WTC11 (cell line): Measurements from ENCODE around the gene FAM89B. TPM values are rescaled to one million over a fixed set of nuclear protein-coding genes. Genes with fewer than 3 reads are reported as not detected.
A peak's percentile ranks its signal among the peaks of the same experiment; 100 is the strongest.

Experiments used
- ATAC-seq: fragments of 200-7000 bp; cut with Tn5 transposase; 2 replicates; pipeline ENCODE4 v1.10.0; 2021; ENCODE audit warnings: mild to moderate bottlenecking, moderate library complexity
- CTCF ChIA-PET: fragments of 300-600 bp; sonication (Branson Sonifier 250); formaldehyde crosslinking; loops from one replicate; lab custom pipeline; 2021; ENCODE audit warnings: antibody characterized with exemption; lab: Charles Lee
- POLR2A ChIA-PET: fragments of 350-600 bp; sonication (Branson Sonifier 250); formaldehyde crosslinking; loops from one replicate; lab custom pipeline; 2021; ENCODE audit warnings: antibody characterized with exemption; lab: Charles Lee
- DNase-seq: peaks from one replicate; pipeline ENCODE4 v3.0.0; 2021; ENCODE audit warnings: low spot score
- H3K27ac Mint-ChIP-seq: 2 replicates; pipeline ENCODE4 v1.8.0; 2021; ENCODE audit warnings: mixed read lengths
- H3K27me3 Mint-ChIP-seq: 2 replicates; pipeline ENCODE4 v1.8.0; 2021; ENCODE audit warnings: low read depth, mild to moderate bottlenecking, moderate library complexity, mixed read lengths
- H3K36me3 Mint-ChIP-seq: 2 replicates; pipeline ENCODE4 v1.8.0; 2021; ENCODE audit warnings: mixed read lengths
- H3K4me1 Mint-ChIP-seq: 2 replicates; pipeline ENCODE4 v1.8.0; 2022; ENCODE audit warnings: mixed read lengths
- H3K4me3 Mint-ChIP-seq: 2 replicates; pipeline ENCODE4 v1.8.0; 2021; ENCODE audit warnings: mild to moderate bottlenecking, moderate library complexity, mixed read lengths
- H3K9me3 Mint-ChIP-seq: 2 replicates; pipeline ENCODE4 v1.8.0; 2021; ENCODE audit warnings: mixed read lengths
- AFF4 ChIP-seq: sonication (generic); formaldehyde crosslinking; IDR thresholded peaks from 2 replicates; pipeline ENCODE4 v1.8.1; 2023; ENCODE audit warnings: mild to moderate bottlenecking, missing genetic modification reagents, borderline replicate concordance
- ERG ChIP-seq: fragments of 250-450 bp; sonication (Bioruptor Pico); IDR thresholded peaks from 2 replicates; pipeline ENCODE4 v1.8.0; 2021; ENCODE audit warnings: mild to moderate bottlenecking
- ESRRA ChIP-seq: sonication (generic); formaldehyde crosslinking; IDR thresholded peaks from 2 replicates; pipeline ENCODE4 v1.8.1; 2022; ENCODE audit warnings: mild to moderate bottlenecking, missing genetic modification reagents, borderline replicate concordance
- JAZF1 ChIP-seq: fragments of 250-450 bp; sonication (Bioruptor Pico); IDR thresholded peaks from 2 replicates; pipeline ENCODE4 v1.9.0; 2021; ENCODE audit warnings: moderate library complexity, mild to moderate bottlenecking, inconsistent platforms
- JUN ChIP-seq: sonication (generic); formaldehyde crosslinking; IDR thresholded peaks from 2 replicates; pipeline ENCODE4 v1.8.0; 2023; ENCODE audit warnings: mild to moderate bottlenecking, missing genetic modification reagents
- NFATC4 ChIP-seq: fragments of 250-450 bp; sonication (Bioruptor Pico); IDR thresholded peaks from 2 replicates; pipeline ENCODE4 v1.9.0; 2021; ENCODE audit warnings: mild to moderate bottlenecking
- NFYB ChIP-seq: sonication (generic); formaldehyde crosslinking; conservative IDR thresholded peaks from 2 replicates; pipeline ENCODE4 v1.8.0; 2022; ENCODE audit warnings: low read depth, missing genetic modification reagents
- NR1H2 ChIP-seq: sonication (generic); formaldehyde crosslinking; IDR thresholded peaks from 2 replicates; pipeline ENCODE4 v1.9.0; 2021; ENCODE audit warnings: mild to moderate bottlenecking, moderate library complexity, missing genetic modification reagents
- NR3C1 ChIP-seq: sonication (generic); formaldehyde crosslinking; conservative IDR thresholded peaks from 2 replicates; pipeline ENCODE4 v1.8.1; 2023; ENCODE audit warnings: low read depth, mild to moderate bottlenecking, missing genetic modification reagents
- PRRX2 ChIP-seq: fragments of 250-450 bp; sonication (Bioruptor Pico); IDR thresholded peaks from 2 replicates; pipeline ENCODE4 v1.8.0; 2021; ENCODE audit warnings: mild to moderate bottlenecking
- SMAD3 ChIP-seq: sonication (generic); formaldehyde crosslinking; IDR thresholded peaks from 2 replicates; pipeline ENCODE4 v1.8.0; 2022; ENCODE audit warnings: missing genetic modification reagents, mild to moderate bottlenecking, borderline replicate concordance
- SMAD4 ChIP-seq: sonication (generic); formaldehyde crosslinking; IDR thresholded peaks from 2 replicates; pipeline ENCODE4 v1.8.0; 2022; ENCODE audit warnings: mild to moderate bottlenecking, missing genetic modification reagents
- STAT6 ChIP-seq: sonication (generic); formaldehyde crosslinking; conservative IDR thresholded peaks from 2 replicates; pipeline ENCODE4 v1.8.1; 2023; ENCODE audit warnings: mild to moderate bottlenecking, low read depth, missing genetic modification reagents, moderate library complexity
- ZNF263 ChIP-seq: sonication (generic); formaldehyde crosslinking; IDR thresholded peaks from 2 replicates; pipeline ENCODE4 v1.8.1; 2022; ENCODE audit warnings: low read depth, mild to moderate bottlenecking, moderate library complexity, missing genetic modification reagents
- ZNF416 ChIP-seq: fragments of 250-450 bp; sonication (Bioruptor Pico); IDR thresholded peaks from 2 replicates; pipeline ENCODE4 v1.9.0; 2021; ENCODE audit warnings: mild to moderate bottlenecking, inconsistent platforms
- total RNA-seq: library from RNA; stranded (reverse); gene quantifications from 3 replicates; pipeline ENCODE4 v1.2.3, GENCODE V29; 2021
- TF ChIP-seq, protein P1 (sequence below): fragments of 250-450 bp; sonication (Bioruptor Pico); conservative IDR thresholded peaks from 2 replicates; pipeline ENCODE4 v1.9.0; 2021; ENCODE audit warnings: mild to moderate bottlenecking
- TF ChIP-seq, protein P2 (sequence below): sonication (generic); formaldehyde crosslinking; IDR thresholded peaks from 2 replicates; pipeline ENCODE4 v1.8.0; 2022; ENCODE audit warnings: mild to moderate bottlenecking, missing genetic modification reagents

The FAM89B gene
- total RNA-seq, 1 experiment from 2014 or later: 13.3 TPM

- no peak for DNase-seq
- POLR2A ChIA-PET: interaction anchor here (1.2 kb wide), 1 partner anchor 15 kb away, joined by 3 read pairs; the partner anchor contains the start of gene ZNRD2
- Mint-ChIP-seq H3K27ac (no peak overlapping the region), H3K9me3 (no peaks in the 10 kb centered on the region), H3K27me3 (peaks cover 69% of the 10 kb centered on the region), H3K4me3 (peak overlapping the region; percentile 18; the same call in 1 of the 2 replicates), H3K36me3 (no peaks in the 10 kb centered on the region), H3K4me1 (peaks cover 58% of the 10 kb centered on the region)
- TF ChIP-seq STAT6 (CRISPR knock-in tag): no peak
- no peak for TF ChIP-seq ERG (CRISPR knock-in tag)
- no peak for TF ChIP-seq ZNF416 (CRISPR knock-in tag)
- TF ChIP-seq, protein P1, sequence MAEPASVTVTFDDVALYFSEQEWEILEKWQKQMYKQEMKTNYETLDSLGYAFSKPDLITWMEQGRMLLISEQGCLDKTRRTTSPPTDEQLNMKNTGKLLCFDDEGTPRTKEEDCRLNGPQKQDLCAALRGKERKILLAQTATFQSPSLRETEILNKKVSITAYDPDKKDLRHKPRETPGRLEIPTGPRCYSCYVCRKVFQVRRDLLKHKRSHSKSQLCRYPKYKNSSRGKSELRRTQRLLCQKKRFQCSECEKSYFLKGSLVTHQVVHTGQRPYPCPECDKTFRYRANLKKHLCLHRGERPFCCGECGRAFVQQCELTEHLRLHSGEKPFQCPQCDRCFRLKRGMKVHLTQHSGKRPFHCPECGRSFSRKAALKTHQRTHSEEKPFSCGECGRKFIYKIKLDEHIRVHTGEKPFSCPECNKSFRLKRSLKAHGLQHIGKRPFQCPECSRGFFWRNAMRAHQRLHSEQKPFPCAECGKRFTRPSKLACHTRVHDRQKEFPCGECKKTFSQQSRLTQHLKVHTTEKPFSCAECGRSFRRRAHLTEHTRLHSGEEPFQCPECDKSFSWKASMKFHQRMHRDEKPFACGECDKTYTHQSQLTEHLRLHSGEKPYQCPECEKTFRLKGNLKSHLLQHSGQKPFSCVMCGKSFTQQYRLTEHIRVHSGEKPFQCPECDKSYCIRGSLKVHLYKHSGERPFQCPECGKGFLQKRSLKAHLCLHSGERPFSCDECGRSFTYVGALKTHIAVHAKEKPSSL (CRISPR knock-in tag): no peak
- no peak for TF ChIP-seq PRRX2 (CRISPR knock-in tag)
- no peak for TF ChIP-seq SMAD4 (CRISPR knock-in tag)
- no peak for TF ChIP-seq AFF4
- TF ChIP-seq SMAD3 (CRISPR knock-in tag): no peak
- no peak for TF ChIP-seq NR3C1 (CRISPR knock-in tag)
- no peak for TF ChIP-seq NFYB (CRISPR knock-in tag)
- ATAC-seq: no peak
- CTCF ChIA-PET: interaction anchor here (1.1 to 5.8 kb wide), 4 partner anchors 14 to 52 kb away, joined by 3 to 171 read pairs (median 6); partner anchors contain the start of genes FAM89B and ZNRD2
Observed at GRCh38 chr11:65555693-65556231, 16.6 kb upstream of the FAM89B start.

DNA sequence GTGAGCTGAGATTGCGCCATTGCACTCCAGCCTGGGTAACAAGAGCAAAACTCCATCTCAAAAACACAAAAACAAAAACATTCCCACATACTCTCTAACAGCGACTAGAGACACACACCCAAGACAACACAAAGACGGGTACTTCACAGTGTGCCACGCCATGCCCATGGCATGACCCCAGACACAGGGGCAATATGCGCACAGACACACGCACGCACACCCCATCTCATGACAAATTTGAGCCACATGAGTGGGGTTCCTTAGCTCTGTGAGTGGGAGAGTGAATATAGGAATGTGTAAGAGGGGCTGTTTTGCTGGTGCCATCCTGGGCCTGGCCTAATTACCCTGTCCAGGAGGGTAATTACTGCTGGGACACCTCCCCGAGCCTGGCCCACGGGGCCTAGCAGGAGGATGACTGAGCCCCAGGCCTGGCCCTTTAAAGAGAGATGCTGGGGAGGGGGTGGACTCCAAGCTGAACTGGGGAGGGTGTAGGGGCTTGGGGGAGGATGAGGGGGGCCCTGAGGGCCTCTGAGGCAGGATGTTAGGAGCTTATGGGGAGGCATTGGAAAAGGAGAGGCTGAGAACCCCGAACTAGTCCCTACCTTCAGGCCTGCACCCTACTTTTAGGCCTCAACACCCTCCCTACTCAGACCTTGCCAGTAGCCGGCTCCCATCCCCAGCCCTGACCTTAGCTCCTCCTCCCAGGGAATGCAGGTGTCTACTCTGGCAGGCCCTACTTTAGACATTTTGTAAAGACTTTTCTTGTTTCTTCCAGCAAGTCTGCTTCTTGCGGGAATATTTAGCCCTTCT, 15.7 kb upstream of the FAM89B start:
- CTCF ChIA-PET: interaction anchor here (0.8 to 1.9 kb wide), 8 partner anchors 11 to 37 kb away, joined by 3 to 20 read pairs (median 4); partner anchors contain the start of gene ZNRD2
- Mint-ChIP-seq H3K27me3 (peaks cover 62% of the 10 kb centered on the region), H3K4me3 (peak overlapping the region; percentile 69), H3K36me3 (no peaks in the 10 kb centered on the region), H3K27ac (no peak overlapping the region), H3K9me3 (no peaks in the 10 kb centered on the region), H3K4me1 (peaks cover 57% of the 10 kb centered on the region)
- ATAC-seq (no peak), DNase-seq (no peak)
- POLR2A ChIA-PET: interaction anchor here (0.8 kb wide), 1 partner anchor 58 kb away, joined by 3 read pairs; the partner anchor contains the start of gene MALAT1
- TF ChIP-seq JAZF1 (no peak), JUN (CRISPR knock-in tag) (no peak), NFATC4 (CRISPR knock-in tag) (no peak), NR1H2 (CRISPR knock-in tag) (no peak), ZNF263 (CRISPR knock-in tag) (no peak), ESRRA (CRISPR knock-in tag) (no peak)
- TF ChIP-seq, protein P2, sequence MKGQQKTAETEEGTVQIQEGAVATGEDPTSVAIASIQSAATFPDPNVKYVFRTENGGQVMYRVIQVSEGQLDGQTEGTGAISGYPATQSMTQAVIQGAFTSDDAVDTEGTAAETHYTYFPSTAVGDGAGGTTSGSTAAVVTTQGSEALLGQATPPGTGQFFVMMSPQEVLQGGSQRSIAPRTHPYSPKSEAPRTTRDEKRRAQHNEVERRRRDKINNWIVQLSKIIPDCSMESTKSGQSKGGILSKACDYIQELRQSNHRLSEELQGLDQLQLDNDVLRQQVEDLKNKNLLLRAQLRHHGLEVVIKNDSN: no peak
- TF ChIP-seq, protein P1 (CRISPR knock-in tag): no peak
